ENCODE data around the gene PLA2G4C.

DNA sequence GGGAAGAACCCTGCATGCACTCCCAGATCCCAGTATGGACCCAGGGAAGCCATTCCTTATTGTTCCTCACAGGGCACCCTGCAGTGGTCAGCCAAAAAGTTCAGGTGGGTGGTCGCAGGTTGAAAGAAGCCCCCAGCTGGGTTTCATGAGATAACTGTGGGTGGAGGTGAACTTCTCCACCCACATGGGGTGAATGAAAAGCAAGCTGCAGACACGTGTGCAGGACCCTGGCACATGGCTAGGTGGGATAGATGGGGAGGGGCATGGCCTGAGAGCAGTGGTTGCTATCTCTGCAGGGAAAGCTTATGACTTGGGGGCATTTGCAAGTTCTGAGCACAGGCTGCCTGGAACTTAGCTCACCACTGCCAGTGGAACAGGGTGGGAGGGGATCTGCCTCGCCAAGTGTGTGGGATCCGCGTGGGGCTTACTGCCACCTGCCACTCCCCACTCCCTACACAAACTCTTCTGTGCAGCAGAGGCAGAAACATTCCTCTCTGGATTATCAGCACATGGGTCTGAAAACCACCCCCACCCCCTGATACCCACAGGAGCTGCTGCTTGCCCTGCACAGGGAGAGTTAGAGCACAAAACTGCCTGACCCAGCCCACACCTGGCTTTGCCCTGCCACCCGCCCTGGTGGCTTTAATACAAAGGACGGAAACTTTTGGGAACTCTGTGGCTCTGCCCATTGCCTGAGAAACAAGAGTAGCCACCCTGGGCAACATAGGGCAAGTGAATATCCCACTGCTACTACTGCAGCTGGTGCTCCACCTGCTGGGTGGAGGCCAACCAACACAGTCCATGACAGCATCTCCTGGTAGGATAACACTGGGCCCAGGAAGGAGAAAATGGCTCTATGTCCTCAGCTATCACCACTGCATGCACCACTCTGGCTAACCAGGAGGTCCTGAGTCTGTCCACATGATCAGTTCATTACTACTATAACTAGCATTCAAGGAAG is 24.4 kb downstream of the PLA2G4C start:
- TF ChIP-seq, protein P1, sequence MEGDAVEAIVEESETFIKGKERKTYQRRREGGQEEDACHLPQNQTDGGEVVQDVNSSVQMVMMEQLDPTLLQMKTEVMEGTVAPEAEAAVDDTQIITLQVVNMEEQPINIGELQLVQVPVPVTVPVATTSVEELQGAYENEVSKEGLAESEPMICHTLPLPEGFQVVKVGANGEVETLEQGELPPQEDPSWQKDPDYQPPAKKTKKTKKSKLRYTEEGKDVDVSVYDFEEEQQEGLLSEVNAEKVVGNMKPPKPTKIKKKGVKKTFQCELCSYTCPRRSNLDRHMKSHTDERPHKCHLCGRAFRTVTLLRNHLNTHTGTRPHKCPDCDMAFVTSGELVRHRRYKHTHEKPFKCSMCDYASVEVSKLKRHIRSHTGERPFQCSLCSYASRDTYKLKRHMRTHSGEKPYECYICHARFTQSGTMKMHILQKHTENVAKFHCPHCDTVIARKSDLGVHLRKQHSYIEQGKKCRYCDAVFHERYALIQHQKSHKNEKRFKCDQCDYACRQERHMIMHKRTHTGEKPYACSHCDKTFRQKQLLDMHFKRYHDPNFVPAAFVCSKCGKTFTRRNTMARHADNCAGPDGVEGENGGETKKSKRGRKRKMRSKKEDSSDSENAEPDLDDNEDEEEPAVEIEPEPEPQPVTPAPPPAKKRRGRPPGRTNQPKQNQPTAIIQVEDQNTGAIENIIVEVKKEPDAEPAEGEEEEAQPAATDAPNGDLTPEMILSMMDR (IDR thresholded peaks at IDR 0.05 in 8 of 11, conservative IDR thresholded peaks at IDR 0.05 in 3 of 11): no peak
- no peak for TF ChIP-seq POLR2A (IDR thresholded peaks at IDR 0.05)

Measured in spleen (tissue), 7 donors.